Stimulated activated CD4-positive, alpha-beta T cell treated with anti-CD3 and anti-CD28 coated beads, Interleukin-1b, Interleukin-23, amount 100 ng/mL, for 4 hours (primary cell): ENCODE data around the gene KSR2.
A peak's percentile ranks its signal among the peaks of the same experiment; 100 is the strongest.
"Not testable (repeated sequence)": the region's sequence is repeated elsewhere in the genome, so short reads cannot be mapped to it uniquely, and the experiment has no call there.

Experiments
- DNase-seq, 2 donors: peaks; one replicate each; pipeline ENCODE4 v3.0.0-alpha.2; 2020; ENCODE audit warnings: low read depth in 2 of 2

The KSR2 gene

GRCh38 chr12:117857632-117858612, 110.9 kb downstream of the KSR2 start:
- peak; percentile 23 to 47 for DNase-seq

- DNase-seq: not testable (repeated sequence)
These were observed 111.7 kb downstream of the KSR2 start for GRCh38 chr12:117857139-117857538.

GRCh38 chr12:117855165-117855564, 113.6 kb downstream of the KSR2 start:
- DNase-seq: no peak

GRCh38 chr12:117854339-117855012, 114.3 kb downstream of the KSR2 start:
- peak; percentile 11 to 14 for DNase-seq

GRCh38 chr12:117853600-117853999, 115.2 kb downstream of the KSR2 start:
- DNase-seq: no peak

GRCh38 chr12:117850048-117850447, 118.7 kb downstream of the KSR2 start:
- no peak for DNase-seq

GRCh38 chr12:117847371-117847770, 121.4 kb downstream of the KSR2 start:
- no peak for DNase-seq

- DNase-seq: no peak
These were observed 123.4 kb downstream of the KSR2 start for GRCh38 chr12:117845271-117845904.

GRCh38 chr12:117844114-117844830, 124.5 kb downstream of the KSR2 start:
- no peak for DNase-seq

- no peak for DNase-seq
These were observed 126.2 kb downstream of the KSR2 start for GRCh38 chr12:117842630-117843029.

- no peak for DNase-seq
These were observed 126.6 kb downstream of the KSR2 start for GRCh38 chr12:117842220-117842619.

GRCh38 chr12:117837737-117838050, 131.1 kb downstream of the KSR2 start:
- DNase-seq: no peak

GRCh38 chr12:117836999-117837736, 131.6 kb downstream of the KSR2 start:
- peak; percentile 65 to 69 for DNase-seq

- DNase-seq: no peak
These were observed 132.3 kb downstream of the KSR2 start for GRCh38 chr12:117836476-117836875.

GRCh38 chr12:117835156-117835555, 133.6 kb downstream of the KSR2 start:
- DNase-seq: no peak

GRCh38 chr12:117832459-117833457, 136.0 kb downstream of the KSR2 start:
- no peak for DNase-seq

- DNase-seq: no peak
These were observed 138.3 kb downstream of the KSR2 start for GRCh38 chr12:117830471-117830870.

GRCh38 chr12:117829108-117829507, 139.7 kb downstream of the KSR2 start:
- DNase-seq: no peak

GRCh38 chr12:117827660-117828059, 141.1 kb downstream of the KSR2 start:
- no peak for DNase-seq

GRCh38 chr12:117825827-117826226, 143.0 kb downstream of the KSR2 start:
- DNase-seq: no peak
